HG02840 (cell line): Measurements from ENCODE around the gene ZIM2.
"Not testable (repeated sequence)": the region's sequence is repeated elsewhere in the genome, so short reads cannot be mapped to it uniquely, and the experiment has no call there.

Source experiments
- ATAC-seq: cut with Tn5 transposase; IDR thresholded peaks from one replicate; pipeline ENCODE4 v1.9.1; 2021; ENCODE audit warnings: mild to moderate bottlenecking, moderate library complexity, moderate number of reproducible peaks; ENCODE audit not compliant: unreplicated experiment, low FRiP score

Gene ZIM2

DNA sequence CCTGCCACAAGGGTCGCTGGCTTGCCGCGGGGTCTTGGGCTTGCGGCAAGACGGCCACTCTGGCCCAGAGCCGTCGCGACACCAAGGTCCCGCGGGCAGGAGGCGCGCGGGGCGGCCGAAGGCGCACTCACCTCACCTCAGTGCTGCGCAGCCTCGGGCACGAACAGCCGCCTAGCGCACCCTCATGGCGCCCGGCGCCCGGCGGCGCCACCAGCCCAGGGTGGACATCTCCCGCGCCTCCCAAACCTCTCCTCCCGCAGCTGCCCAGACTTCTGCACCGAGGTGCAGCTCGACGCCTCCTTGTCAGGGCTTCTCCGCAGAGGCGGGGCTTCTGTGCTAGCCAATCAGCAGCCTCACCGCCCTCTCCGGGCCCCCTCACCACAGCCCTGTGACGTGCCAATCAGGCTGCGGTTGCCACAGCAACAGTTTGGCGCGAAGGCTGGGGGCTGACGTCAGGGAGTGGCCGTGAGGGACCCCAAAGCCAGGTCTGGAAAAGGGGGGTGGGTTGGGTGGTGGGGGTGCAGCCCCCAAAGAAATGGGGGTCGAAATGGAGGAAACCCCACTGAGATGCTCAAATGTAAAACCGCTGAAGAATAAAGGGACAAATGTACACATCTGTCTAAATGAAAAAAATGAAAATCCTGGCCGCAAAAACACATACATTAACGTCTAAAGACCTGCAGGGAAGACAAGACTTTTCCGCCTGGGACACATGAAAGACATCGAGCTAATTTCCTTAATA, at the start of gene ZIM2, which contains the start of gene PEG3:
ZIM2 (minus strand) TSS at position 276 of the 742 bp plus-strand sequence. CDS start 16,449 bp downstream, outside the sequence.
PEG3 (minus strand) TSS at position 276 of the 742 bp plus-strand sequence. CDS start 16,071 bp downstream, outside the sequence.
- no peak for ATAC-seq

DNA sequence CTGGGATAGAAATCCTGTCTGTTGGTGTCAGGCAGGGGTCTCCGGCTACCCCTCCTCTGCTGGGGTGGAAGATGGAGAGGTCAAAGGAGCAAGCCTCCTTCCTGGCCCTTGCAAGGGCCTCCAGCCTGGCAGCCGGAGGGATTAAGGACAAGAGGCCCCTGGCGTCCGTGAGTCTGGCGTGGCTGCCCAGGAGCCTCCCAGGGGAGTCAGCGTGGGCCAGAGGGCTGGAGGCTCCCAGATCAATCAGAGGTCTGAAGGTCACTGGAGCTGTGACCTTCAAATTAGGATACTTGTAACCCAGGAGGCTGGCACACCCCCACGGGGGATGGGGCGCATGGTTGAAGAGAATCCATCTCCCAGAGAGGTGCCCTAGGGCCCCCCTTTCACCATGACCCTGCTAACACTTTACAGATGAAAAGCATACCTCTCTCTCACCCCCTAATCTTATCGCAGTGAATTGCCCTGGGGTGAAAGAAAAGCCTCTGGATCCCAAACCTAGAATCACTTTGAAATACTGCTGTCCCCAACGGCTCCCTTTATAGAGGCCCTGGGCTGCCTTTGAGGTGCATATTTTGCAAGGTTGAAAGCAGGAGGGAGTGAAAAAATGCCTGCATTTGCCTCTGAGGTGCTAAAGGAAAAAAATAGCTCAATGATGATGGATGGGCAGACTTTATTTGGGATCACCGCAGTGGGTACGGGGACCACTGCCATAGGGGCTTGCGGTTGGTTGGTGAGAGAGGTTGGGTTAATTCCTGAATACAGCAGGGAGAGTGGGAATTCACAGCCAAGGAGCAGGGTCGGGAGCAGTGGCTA, 44.9 kb upstream of the ZIM2 start:
- no peak for ATAC-seq

- no peak for ATAC-seq
Observed at GRCh38 chr19:56884441-56884840, 43.9 kb upstream of the ZIM2 start.

DNA sequence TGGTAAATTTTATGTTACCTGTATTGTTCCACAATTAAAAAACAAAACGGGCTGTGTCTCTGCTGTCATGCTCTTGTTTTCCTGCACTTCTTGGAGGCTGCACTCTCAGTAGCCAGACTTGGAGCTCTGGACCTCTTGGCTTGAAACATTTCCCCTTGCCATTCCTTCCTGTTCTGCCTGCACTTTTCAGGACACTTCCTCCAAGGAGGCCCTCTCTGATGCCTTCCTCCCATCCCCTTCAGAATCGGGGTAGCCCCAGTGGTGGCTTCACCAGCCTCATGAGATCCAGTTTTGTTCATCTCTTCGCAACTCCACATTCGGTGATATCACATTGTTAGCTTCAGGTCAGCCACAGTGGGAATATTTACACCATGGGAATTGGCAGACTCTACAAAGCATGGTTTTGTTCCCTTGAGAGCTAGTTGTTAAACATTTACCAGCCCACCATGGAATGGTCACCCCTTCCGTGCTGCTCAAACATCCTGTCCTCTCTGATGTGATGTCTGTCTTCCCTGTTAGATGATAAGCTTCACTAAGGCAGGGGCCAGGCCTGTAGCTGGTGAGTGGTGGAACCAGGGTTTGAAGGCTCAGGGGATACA, 40.2 kb upstream of the ZIM2 start:
- ATAC-seq = no peak

DNA sequence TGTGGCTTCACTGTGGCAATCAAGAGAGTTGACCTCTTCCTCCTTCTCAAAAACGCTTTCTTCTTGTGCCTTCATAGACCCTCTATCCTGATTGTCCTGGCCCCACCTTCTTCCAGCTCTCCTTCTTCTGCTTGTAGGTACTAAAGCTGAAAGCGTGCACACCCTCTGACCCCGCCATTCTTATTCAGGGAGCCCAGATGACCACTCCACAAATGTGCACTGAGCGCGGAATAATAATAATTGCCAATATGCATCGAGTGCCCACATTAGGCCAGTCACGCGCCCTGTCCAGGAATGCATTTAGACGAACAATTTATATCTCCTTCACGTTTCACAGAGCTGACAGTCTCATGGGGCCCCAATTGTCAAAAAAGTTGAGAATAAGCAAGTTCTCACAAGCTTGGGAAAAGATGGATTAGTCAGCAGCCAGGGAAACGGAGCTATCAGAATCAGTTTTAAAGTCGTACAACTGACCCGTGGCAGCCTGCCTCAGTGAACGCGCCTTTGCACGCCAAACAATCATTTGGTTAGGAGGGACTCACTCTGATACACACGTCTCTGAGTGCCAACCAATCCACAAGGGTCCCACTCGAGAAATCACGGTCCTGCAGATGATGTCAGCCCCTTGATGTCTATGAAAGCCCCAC, 36.7 kb upstream of the ZIM2 start:
- ATAC-seq = no peak

- ATAC-seq = no peak
Observed at GRCh38 chr19:56875717-56876116, 35.2 kb upstream of the ZIM2 start.

- ATAC-seq = no peak
Observed at GRCh38 chr19:56874530-56874929, 34.0 kb upstream of the ZIM2 start.

GRCh38 chr19:56873493-56873892, 33.0 kb upstream of the ZIM2 start:
- no peak for ATAC-seq

DNA sequence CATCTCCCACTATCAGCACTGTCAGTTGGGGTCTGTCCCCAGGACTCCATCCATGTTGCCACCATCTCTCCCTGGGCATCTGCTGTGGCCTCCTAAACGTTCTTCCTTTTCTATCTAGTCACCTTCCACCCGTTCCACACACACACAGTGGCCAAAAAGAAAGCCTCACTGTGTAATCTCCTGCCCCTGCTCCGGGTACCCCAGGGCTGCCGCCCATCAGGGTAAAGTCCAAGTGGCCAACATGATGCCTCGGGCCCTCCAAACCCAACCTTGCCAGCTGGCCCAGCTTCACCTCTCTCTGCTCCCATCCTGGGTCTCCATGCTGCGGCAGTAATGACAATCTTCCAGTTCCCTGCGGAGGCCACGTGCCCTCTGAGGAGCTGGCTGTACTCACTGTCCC, 29.4 kb upstream of the ZIM2 start:
- no peak for ATAC-seq

DNA sequence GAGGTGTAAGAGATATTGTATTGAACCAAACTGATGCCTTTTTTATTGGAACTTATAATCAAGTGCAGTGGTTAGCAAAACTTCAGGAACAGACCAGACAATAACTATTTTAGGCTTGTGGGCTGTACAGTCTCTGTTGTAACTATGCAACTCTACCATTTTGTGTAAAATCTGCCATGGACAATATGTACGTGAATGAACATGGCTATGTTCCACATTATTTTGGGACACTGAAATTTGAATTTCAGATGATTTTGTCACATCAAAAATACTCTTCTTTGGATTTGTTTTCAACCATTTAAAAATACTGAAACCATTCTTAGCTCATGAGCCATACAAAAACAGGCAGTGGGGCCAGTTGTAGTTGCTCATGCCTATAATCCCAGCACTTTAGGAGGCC, 27.9 kb upstream of the ZIM2 start:
- no peak for ATAC-seq

DNA sequence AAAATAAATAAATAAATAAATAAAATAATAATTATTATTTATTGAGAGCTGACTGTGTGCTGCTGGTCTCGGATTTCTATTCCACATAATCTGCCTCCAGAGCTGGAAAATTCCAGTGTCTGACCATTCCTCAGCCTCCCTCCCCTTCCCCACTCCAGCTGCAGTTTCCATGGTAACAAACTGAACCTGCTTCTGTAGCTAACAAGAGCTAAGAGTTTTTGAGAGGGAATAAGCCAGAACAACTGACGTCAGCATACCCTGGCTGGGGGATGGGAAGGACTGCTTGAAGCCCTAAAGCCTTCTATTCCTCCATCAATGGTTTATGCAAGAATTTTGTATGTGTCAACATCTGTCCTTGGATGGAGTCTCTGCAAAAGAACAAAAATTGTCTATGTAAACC, 26.0 kb upstream of the ZIM2 start:
- ATAC-seq = no peak

DNA sequence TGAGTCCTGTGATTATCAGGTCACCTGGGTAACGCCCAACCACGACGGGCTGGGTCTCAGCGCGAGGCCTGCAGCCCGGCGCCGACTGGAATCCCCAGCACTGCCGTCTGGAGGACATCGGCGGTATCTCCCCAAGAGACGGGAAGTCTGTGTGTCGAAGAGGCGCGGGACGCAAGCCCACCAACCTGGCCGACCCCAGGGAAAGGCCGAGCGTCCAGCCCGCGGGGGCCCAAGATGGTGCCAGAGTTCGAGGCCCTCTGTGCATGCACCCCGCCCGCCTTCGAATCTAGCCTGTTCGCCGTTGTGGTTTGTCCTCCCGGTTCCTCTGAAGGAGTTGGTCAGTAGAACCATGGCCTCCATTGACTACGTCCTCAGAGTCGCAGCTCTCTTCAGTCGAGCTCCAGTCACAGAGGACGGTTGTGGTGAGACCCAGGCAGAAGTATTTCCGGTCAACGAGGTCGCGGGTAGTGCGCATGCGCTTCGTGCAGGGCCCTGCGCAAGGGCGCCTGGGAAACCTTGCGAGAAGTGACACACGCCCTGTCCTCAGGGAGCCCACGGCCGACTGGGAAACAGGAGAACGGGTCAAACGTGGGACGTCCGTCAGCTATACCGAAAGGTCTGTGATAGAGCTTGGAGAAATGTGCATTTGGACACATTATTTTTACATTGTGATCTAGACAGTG, 24.1 kb upstream of the ZIM2 start:
- no peak for ATAC-seq

- ATAC-seq = no peak
Observed at GRCh38 chr19:56862741-56863140, 22.2 kb upstream of the ZIM2 start.

GRCh38 chr19:56860409-56860808, 19.9 kb upstream of the ZIM2 start:
- not testable (repeated sequence) for ATAC-seq

GRCh38 chr19:56858026-56858425, 17.5 kb upstream of the ZIM2 start:
- ATAC-seq = no peak

DNA sequence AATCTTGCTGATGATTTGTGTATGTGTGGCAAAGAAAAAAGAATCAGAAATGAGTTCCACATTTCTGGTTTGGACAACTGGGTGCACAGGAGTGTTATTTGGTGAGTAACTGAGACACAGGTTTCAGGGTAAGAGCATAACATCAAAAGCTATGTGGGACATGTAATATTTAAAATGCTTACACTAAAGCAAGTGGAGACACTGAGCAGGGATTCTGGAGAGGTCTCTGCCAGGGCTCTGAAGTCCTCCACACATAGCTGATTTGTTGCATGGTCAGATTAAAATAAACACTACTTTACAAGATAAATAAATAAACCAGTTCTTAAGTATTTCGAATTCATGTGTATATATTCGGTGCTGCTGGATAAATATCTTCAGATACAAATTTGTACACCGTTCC, 16.3 kb upstream of the ZIM2 start:
- ATAC-seq = no peak

DNA sequence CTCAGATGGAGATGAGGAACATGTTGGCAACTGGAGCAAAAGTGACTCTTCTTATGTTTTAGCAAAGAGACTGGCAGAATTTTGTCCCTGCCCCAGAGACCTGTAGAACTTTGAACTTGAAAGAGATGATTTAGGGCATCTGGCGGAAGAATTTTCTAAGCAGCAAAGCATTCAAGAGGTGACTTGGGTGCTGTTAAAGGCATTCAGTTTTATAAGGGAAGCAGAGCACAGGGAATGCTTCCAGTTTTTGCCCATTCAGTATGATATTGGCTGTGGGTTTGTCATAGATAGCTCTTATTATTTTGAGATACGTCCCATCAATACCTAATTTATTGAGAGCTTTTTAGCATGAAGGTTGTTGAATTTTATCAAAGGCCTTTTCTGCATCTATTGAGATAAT, 11.8 kb upstream of the ZIM2 start:
- not testable (repeated sequence) for ATAC-seq

GRCh38 chr19:56848166-56848565, 7.6 kb upstream of the ZIM2 start:
- no peak for ATAC-seq

- ATAC-seq = no peak
Observed at GRCh38 chr19:56842412-56842811, 1.9 kb upstream of the ZIM2 start.

DNA sequence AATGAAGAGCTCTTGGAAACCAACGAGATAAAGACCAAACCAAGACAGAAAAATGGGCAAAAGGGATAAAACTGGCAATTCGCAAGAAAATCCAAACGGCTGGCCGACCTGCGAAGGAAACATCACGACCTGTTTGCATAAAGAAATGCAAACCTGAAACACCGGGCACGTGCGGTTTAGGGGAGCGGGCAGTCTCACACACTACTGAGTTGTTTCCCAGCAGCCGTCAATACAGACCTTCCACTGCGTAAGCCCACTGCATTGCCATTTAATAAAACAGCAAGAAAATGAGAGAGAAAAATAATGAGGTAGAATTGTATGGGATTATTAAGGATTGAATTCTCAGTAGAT, 642 bp upstream of the ZIM2 start:
- ATAC-seq = no peak
